HepG2 (cell line): Measurements from ENCODE around the gene MRPL48. TPM values are rescaled to one million over a fixed set of nuclear protein-coding genes. Genes with fewer than 3 reads are reported as not detected.

Experiments used
- ATAC-seq: fragments of 200-7000 bp; cut with Tn5 transposase; 3 replicates; pipeline ENCODE4 v1.9.1; 2020; ENCODE audit warnings: mild to moderate bottlenecking, moderate library complexity
- BruUV-seq: library from RNA; stranded (reverse); fragments of 400-500 nt; replicated peaks from 2 replicates; lab custom pipeline; 2021; lab: Mats Ljungman, UMichigan
- CTCF ChIA-PET: fragments of 300-600 bp; formaldehyde crosslinking; extraction: SDS; loops from one replicate; lab custom pipeline; 2021; ENCODE audit warnings: low total read pairs, inconsistent platforms, low intra/inter-chr PET ratio; lab: Yijun Ruan, JAX
- POLR2A ChIA-PET: fragments of 350-600 bp; sonication (Branson Sonifier 250); formaldehyde crosslinking; loops from one replicate; lab custom pipeline; 2020; ENCODE audit warnings: antibody characterized with exemption, inconsistent platforms; lab: Yijun Ruan, JAX
- DNase-seq: peaks from one replicate; pipeline ENCODE4 v3.0.0-alpha.2; 2015; ENCODE audit warnings: low spot score
- FAIRE-seq: peaks from 3 replicates; lab custom pipeline; 2011; peaks lifted over from hg19 to GRCh38; lab: Jason Lieb, UNC
- H2AFZ ChIP-seq: one replicate; pipeline ENCODE4 v1.6.1; 2011; ENCODE audit warnings: low read length, inconsistent platforms
- H3K27ac ChIP-seq: fragments of 300-600 bp; 3 replicates; pipeline ENCODE4 v1.8.0; 2011; ENCODE audit warnings: mixed run types, mild to moderate bottlenecking, mixed read lengths, low read length, inconsistent platforms; ENCODE audit not compliant: insufficient read depth; ENCODE audit errors: extremely low read length
- H3K27me3 ChIP-seq, 2 experiments: fragments of 200-600 bp in 1 of 2; 2 replicates in 1 of 2; 3 replicates in 1 of 2; pipeline versions ENCODE4 v1.6.0 to v1.8.0; 2011; ENCODE audit warnings: low read length in 2 of 2, mild to moderate bottlenecking in 2 of 2, moderate library complexity in 2 of 2, inconsistent platforms in 1 of 2; ENCODE audit not compliant: insufficient read depth in 2 of 2, control insufficient read depth in 1 of 2
- H3K36me3 ChIP-seq, 2 experiments: fragments of 200-600 bp in 1 of 2; replicated peaks in 1 of 2; 2 replicates in 1 of 2; 3 replicates in 1 of 2; pipeline versions ENCODE4 v1.5.1 to v1.8.0; 2011; ENCODE audit warnings: low read length in 2 of 2, inconsistent platforms in 1 of 2; ENCODE audit not compliant: insufficient read depth in 2 of 2, control insufficient read depth in 1 of 2
- H3K4me1 ChIP-seq: 2 replicates; pipeline ENCODE4 v1.5.1; 2012; ENCODE audit warnings: low read length, inconsistent platforms; ENCODE audit not compliant: insufficient read depth
- H3K4me2 ChIP-seq: 2 replicates; pipeline ENCODE4 v1.6.0; 2011; ENCODE audit warnings: low read depth, low read length, inconsistent platforms
- H3K4me3 ChIP-seq, 3 experiments: fragments of 200-600 bp in 1 of 3; sonication (generic), shearing (Covaris generic) in 1 of 3; replicated peaks in 1 of 3; 2 replicates each; pipeline ENCODE4 v1.5.1; 2011 to 2016; ENCODE audit warnings: low read length in 3 of 3, inconsistent platforms in 2 of 3, low read depth in 2 of 3, mild to moderate bottlenecking in 2 of 3, control low read depth in 1 of 3, mixed read lengths in 1 of 3; ENCODE audit not compliant: insufficient read depth in 1 of 3
- H3K79me2 ChIP-seq: one replicate; pipeline ENCODE4 v1.6.1; 2011; ENCODE audit warnings: low read length, inconsistent platforms; ENCODE audit not compliant: insufficient read depth
- H3K9ac ChIP-seq: 2 replicates; pipeline ENCODE4 v1.6.0; 2011; ENCODE audit warnings: mild to moderate bottlenecking, low read depth, low read length, inconsistent platforms; ENCODE audit not compliant: insufficient read depth
- H3K9me3 ChIP-seq: 2 replicates; pipeline ENCODE4 v1.5.1; 2012; ENCODE audit warnings: mild to moderate bottlenecking, low read length
- H4K20me1 ChIP-seq: 2 replicates; pipeline ENCODE4 v1.6.0; 2011; ENCODE audit warnings: inconsistent platforms, mild to moderate bottlenecking, low read length, moderate library complexity; ENCODE audit not compliant: insufficient read depth
- ARNT ChIP-seq: fragments of 450-650 bp; IDR thresholded peaks from 2 replicates; pipeline ENCODE4 v1.6.1; 2017
- DMAP1 ChIP-seq: IDR thresholded peaks from 2 replicates; pipeline ENCODE4 v1.6.1; 2016
- ETV6 ChIP-seq: sonication (generic); formaldehyde crosslinking; conservative IDR thresholded peaks from 2 replicates; pipeline ENCODE4 v1.4.0; 2020; ENCODE audit warnings: missing genetic modification reagents
- MEIS2 ChIP-seq: sonication (generic); formaldehyde crosslinking; IDR thresholded peaks from 2 replicates; pipeline ENCODE4 v1.9.0; 2021; ENCODE audit warnings: mild to moderate bottlenecking, missing genetic modification reagents
- NFYC ChIP-seq: IDR thresholded peaks from 2 replicates; pipeline ENCODE4 v1.6.1; 2016; ENCODE audit warnings: missing genetic modification reagents, missing compliant biosample characterization
- PHB2 ChIP-seq: fragments of 450-650 bp; IDR thresholded peaks from 2 replicates; pipeline ENCODE4 v1.6.1; 2018; ENCODE audit not compliant: partially characterized antibody
- ZNF792 ChIP-seq: IDR thresholded peaks from 2 replicates; pipeline ENCODE4 v1.6.1; 2016
- ZNF850 ChIP-seq: sonication (generic); formaldehyde crosslinking; conservative IDR thresholded peaks from 2 replicates; pipeline ENCODE4 v1.9.0; 2021; ENCODE audit warnings: mild to moderate bottlenecking, missing genetic modification reagents
- WGBS: methylation state at CpG from one replicate; pipeline ENCODE4 v1.1.6; 2017; ENCODE audit warnings: low lambda C conversion rate; 5-methylcytosine and 5-hydroxymethylcytosine counted together
- in situ Hi-C: cut with HindIII; loops from 2 replicates; pipeline ENCODE4 v1.10.0; 2017; ENCODE audit warnings: low pct_unique_long_range_greater_than_20kb; ENCODE audit not compliant: extremely low pct_ligation_motif_present
- intact Hi-C: fragments of 100-400 bp; cut with micrococcal nuclease; formaldehyde crosslinking; loops from one replicate; pipeline ENCODE4 v1.10.0; 2022; ENCODE audit not compliant: unreplicated experiment
- polyA plus RNA-seq, 8 experiments: library from polyadenylated mRNA; depleted of rRNA in 3 of 8; stranded (reverse) in 7 of 8; unstranded in 1 of 8; fragments of >200 nt; fragmentation: Illumina TruSeq in 4 of 8; extraction: Trizol in 4 of 8; gene quantifications; 2 replicates each; pipeline versions ENCODE4 v1.2.1 to v1.2.3, GENCODE V29; 2011 to 2016; ENCODE audit warnings: low read depth in 4 of 8, missing spikeins in 1 of 8, mixed read lengths in 1 of 8; ENCODE audit not compliant: insufficient read depth in 1 of 8
- total RNA-seq, 5 experiments: library from RNA; depleted of rRNA; stranded (reverse); fragments of >200 nt; fragmentation: Illumina TruSeq; extraction: Trizol; gene quantifications; 2 replicates each; pipeline ENCODE4 v1.2.3, GENCODE V29; 2016; ENCODE audit warnings: low read depth in 1 of 5
- TF ChIP-seq, protein P1 (sequence below): sonication (generic); formaldehyde crosslinking; IDR thresholded peaks from 2 replicates; pipeline ENCODE4 v1.4.0; 2020; ENCODE audit warnings: missing genetic modification reagents
- TF ChIP-seq, protein P2 (sequence below): sonication (generic); formaldehyde crosslinking; IDR thresholded peaks from 2 replicates; pipeline ENCODE4 v1.8.1; 2023; ENCODE audit warnings: missing genetic modification reagents, mild to moderate bottlenecking, borderline replicate concordance
- TF ChIP-seq, protein P3 (sequence below): sonication (generic); formaldehyde crosslinking; IDR thresholded peaks from 2 replicates; pipeline ENCODE4 v1.5.0; 2020; ENCODE audit warnings: missing genetic modification reagents
- TF ChIP-seq, protein P4 (sequence below): sonication (generic); formaldehyde crosslinking; IDR thresholded peaks from 2 replicates; pipeline ENCODE4 v1.5.1; 2020; ENCODE audit warnings: missing genetic modification reagents, mild to moderate bottlenecking, borderline replicate concordance

MRPL48 gene
- total and polyA plus RNA-seq, 2 of the 13 experiments (the other 11 are each of a cell fraction or from before 2014, with no cell fraction given): 61.2 to 67.9 TPM

DNA sequence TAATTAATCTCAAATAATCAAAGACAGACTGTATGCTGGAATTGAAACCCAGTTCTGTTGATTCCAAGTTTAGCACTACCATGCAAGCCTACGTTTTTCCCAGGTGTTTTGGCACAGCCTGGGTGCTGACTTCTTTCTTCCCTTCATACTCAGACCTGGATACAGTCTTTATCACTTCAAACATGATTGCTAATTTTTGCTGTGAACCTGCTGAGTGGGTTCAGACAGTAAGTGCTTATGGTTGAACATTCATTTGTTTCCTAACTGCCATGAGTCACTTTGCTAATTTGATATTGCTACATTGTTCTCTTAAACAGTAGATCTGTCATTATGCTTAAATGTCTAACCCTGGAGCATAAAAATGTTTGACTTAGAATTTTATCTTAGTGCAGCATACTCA, 101.3 kb downstream of the MRPL48 start:
- 84% methylated on average over 1 of the region's 1 CpG for WGBS
- ChIA-PET CTCF (no interaction called here), POLR2A (no interaction called here)
- intact Hi-C loops (no loop called here), in situ Hi-C loops (no loop called here)
- Histone ChIP-seq H3K27ac (no peak overlapping the region), H3K4me2 (no peak overlapping the region), H3K36me3 (peaks cover 7 to 25% of the 10 kb centered on the region in 2 experiments), H3K9me3 (no peaks in the 10 kb centered on the region), H3K4me3 (no peak overlapping the region), H3K4me1 (no peaks in the 10 kb centered on the region), H2AFZ (no peak overlapping the region), H4K20me1 (no peaks in the 10 kb centered on the region), H3K79me2 (no peaks in the 10 kb centered on the region), H3K9ac (no peak overlapping the region), H3K27me3 (no peaks in the 10 kb centered on the region)
- ATAC-seq (no peak), FAIRE-seq (no peak), DNase-seq (no peak)
- TF ChIP-seq MEIS2 (CRISPR knock-in tag): no peak
- TF ChIP-seq, protein P1, sequence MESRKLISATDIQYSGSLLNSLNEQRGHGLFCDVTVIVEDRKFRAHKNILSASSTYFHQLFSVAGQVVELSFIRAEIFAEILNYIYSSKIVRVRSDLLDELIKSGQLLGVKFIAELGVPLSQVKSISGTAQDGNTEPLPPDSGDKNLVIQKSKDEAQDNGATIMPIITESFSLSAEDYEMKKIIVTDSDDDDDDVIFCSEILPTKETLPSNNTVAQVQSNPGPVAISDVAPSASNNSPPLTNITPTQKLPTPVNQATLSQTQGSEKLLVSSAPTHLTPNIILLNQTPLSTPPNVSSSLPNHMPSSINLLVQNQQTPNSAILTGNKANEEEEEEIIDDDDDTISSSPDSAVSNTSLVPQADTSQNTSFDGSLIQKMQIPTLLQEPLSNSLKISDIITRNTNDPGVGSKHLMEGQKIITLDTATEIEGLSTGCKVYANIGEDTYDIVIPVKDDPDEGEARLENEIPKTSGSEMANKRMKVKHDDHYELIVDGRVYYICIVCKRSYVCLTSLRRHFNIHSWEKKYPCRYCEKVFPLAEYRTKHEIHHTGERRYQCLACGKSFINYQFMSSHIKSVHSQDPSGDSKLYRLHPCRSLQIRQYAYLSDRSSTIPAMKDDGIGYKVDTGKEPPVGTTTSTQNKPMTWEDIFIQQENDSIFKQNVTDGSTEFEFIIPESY (CRISPR knock-in tag): no peak
- TF ChIP-seq DMAP1 (CRISPR knock-in tag): no peak
- TF ChIP-seq ETV6: no peak
- no peak for TF ChIP-seq ZNF850
- no TSS peak for BruUV-seq

DNA sequence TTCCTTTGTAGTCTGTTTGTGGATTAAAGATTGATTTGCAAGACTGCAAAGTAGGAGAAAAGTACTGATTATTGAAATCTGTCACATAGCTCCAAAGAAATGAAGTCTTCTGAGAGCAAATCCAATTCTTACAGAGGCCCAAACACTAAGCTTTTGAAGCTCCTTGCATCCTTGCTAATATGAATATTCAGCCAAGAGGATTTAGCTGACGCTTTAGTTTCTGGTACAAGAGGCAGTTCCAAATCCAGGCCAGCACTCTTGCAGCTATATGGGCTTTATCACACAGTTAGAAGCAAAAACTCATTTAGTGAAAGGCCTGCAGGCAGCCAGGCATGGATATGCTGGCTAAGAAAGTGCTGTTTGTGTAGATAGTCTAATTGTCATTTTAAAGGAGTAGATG, 101.9 kb downstream of the MRPL48 start:
- peaks cover 8 to 27% of the 10 kb centered on the region in 2 experiments; a peak in 4 of 5 replicates for H3K36me3 ChIP-seq
- CTCF ChIA-PET: no interaction called here
- H3K4me2 ChIP-seq: no peak overlapping the region
- no peak overlapping the region for H3K27ac ChIP-seq
- H3K27me3 ChIP-seq: no peaks in the 10 kb centered on the region
- in situ Hi-C loops (no loop called here), intact Hi-C loops (no loop called here)
- no peaks in the 10 kb centered on the region for H3K9me3 ChIP-seq
- 94% methylated on average over 1 of the region's 1 CpG for WGBS
- H3K9ac ChIP-seq: no peak overlapping the region
- H3K4me1 ChIP-seq: no peaks in the 10 kb centered on the region
- BruUV-seq: no TSS peak
- POLR2A ChIA-PET: no interaction called here
- no peaks in the 10 kb centered on the region for H3K79me2 ChIP-seq
- H4K20me1 ChIP-seq: no peaks in the 10 kb centered on the region
- H3K4me3 ChIP-seq: no peak overlapping the region
- DNase-seq: no peak
- no peak for FAIRE-seq
- no peak overlapping the region for H2AFZ ChIP-seq
- ATAC-seq: no peak
- TF ChIP-seq PHB2 (no peak), ZNF792 (no peak), ARNT (no peak), NFYC (CRISPR knock-in tag) (no peak)
- TF ChIP-seq, protein P2, sequence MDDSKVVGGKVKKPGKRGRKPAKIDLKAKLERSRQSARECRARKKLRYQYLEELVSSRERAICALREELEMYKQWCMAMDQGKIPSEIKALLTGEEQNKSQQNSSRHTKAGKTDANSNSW (CRISPR knock-in tag): no peak
- TF ChIP-seq, protein P3, sequence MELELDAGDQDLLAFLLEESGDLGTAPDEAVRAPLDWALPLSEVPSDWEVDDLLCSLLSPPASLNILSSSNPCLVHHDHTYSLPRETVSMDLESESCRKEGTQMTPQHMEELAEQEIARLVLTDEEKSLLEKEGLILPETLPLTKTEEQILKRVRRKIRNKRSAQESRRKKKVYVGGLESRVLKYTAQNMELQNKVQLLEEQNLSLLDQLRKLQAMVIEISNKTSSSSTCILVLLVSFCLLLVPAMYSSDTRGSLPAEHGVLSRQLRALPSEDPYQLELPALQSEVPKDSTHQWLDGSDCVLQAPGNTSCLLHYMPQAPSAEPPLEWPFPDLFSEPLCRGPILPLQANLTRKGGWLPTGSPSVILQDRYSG: no peak
- TF ChIP-seq, protein P4, sequence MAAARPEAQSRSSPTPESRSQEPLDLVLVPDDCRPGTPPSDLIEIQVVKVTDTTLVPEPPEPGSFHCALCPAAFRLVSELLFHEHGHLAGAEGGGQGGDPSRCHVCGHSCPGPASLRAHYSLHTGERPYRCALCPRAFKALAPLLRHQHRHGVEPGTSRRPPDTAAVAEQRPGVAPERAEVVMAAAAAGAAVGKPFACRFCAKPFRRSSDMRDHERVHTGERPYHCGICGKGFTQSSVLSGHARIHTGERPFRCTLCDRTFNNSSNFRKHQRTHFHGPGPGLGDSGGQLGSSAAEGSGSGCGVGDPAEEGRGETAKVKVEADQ (CRISPR knock-in tag): no peak
